Stimulated activated CD4-positive, alpha-beta T cell treated with anti-CD3 and anti-CD28 coated beads, Interleukin-2, amount 100 ng/mL, for 4 hours (primary cell): ENCODE results near the gene SRPRA.
"Not testable (repeated sequence)": the region's sequence is repeated elsewhere in the genome, so short reads cannot be mapped to it uniquely, and the experiment has no call there.

Source experiments
- DNase-seq: peaks from one replicate; pipeline ENCODE4 v3.0.0-alpha.2; 2020; ENCODE audit warnings: low read depth

Gene SRPRA

DNA sequence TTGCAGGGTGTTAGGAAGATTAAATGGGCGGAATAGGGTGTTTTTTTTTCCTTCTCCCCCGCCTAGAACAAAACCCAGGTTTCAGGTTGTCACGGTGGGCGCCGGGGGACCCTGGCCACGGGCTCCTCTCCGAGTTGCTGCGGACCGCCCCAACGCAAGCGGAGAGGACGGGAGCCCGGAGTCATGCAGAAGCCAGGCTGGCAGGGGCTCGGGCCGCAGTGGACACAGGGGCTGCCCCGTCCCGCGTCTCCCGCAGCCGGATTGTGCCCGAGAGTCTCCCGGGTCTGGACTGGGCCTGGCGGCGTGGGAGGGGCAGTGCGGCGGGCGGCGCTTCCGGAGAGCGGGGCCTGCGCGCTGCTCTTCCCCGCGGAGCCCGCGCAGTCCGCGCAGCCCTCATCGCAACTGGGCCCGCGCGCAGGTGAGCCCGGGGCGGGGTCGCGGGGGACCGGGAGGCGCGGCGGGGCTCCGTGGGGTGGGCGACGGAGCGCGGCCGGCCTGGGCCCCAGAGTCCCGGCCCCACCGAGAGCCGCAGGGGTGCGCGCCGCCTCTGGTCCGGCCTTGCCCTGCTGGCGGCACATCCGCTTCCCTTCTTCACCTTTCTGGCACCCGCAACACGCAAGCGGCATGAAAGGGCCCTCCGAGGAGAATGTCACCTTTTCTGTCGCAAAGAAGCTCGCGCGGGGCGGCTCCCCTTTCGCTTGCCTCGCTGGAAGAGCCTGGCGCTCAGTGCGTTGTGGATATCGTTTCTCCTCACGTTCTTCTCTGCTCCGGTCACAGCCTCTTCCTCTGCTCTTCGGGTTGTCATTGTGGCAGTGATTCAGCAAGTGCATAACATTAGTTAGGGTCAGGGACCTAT is 14.3 kb upstream of the SRPRA start, which contains the start of gene TIRAP:
Gene TIRAP (plus strand): TSS at position 358 of the 856 bp plus-strand sequence. CDS start 7,802 bp downstream, outside the sequence.
- DNase-seq: peak; percentile 22

GRCh38 chr11:126282361-126282735 is 13.7 kb upstream of the SRPRA start:
- no peak for DNase-seq

GRCh38 chr11:126281666-126282175 is 13.0 kb upstream of the SRPRA start:
- no peak for DNase-seq

DNA sequence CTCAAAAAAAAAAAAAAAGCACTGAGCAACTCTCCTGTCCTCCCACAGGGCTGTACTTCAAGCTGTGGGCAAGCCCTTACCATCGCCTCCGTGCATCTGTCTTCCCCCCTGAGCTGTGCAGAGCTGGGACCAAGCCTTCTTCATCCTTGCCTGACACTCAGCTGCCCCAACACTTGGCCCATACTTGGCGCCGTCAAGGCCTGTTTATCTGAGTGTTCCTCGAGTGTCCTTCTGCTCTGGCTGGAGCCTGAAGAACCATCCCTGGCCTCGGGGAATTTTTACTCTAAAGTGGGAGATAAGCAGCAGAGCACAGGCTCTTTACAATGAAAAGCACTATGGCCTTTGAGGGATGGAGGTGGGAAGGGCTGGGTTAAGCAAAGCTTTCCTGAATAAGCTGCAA is 12.6 kb upstream of the SRPRA start:
- DNase-seq: no peak

DNA sequence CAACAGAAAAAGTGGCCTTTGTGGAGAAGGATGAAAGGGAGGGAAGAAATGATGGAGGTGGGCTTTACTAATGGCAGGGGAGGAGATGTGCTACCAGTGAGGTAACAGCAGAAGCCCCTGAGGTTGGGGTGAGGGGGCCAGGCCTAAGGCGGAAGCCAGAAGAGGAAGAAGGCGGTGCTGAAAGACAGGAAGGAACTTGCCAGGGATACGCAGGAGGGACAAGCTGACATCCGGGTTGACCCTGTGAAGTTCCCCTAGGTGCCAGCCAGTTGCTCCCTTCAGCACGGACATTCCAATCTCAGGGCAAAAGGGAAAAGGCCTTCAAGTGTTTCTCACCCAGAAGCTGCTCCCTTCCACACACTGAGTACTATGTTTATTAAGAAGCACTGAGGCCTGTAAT is 11.9 kb upstream of the SRPRA start:
- DNase-seq: no peak

DNA sequence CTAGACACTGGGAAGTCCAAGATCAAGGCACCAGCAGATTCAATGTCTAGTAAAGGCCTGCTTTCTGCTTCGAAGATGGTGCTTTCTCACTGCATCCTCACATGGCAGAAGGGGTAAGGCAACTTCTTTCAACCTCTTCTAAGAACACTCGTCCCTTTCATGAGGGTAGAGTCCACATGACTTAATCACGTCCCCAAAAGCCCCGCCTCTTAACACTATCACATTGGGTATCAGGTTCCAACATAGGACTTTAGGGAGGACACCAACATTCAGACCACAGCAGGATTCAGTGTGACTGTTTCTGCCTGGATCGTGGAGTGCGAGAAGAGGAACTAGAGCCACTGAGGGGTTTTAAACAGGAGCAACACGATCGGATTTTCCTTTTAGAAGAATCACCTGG is 10.5 kb upstream of the SRPRA start:
- DNase-seq: no peak

DNA sequence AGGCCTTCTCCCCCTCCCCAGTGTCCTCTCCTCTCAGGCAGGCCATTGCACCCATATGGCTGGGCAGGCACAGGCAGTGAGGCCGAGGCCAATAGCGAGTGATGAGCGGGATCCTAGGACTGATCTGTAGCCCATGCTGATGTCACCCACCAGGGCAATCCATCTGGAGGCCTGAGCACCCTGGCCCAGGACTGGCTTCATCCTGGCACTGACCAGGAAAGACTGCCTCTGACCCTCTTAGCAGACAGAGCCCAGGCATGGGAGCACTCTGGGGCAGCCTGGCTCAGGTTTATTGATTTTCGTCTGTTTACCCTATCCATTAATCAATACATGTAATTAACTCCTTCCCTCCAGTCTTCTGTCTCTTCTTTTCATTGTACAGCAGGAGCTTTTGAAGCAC is 9.1 kb upstream of the SRPRA start:
- DNase-seq: no peak

- DNase-seq: no peak
These were observed 8.6 kb upstream of the SRPRA start for GRCh38 chr11:126277322-126277721.

GRCh38 chr11:126268361-126268707 is 361 bp downstream of the SRPRA start:
- DNase-seq: no peak

DNA sequence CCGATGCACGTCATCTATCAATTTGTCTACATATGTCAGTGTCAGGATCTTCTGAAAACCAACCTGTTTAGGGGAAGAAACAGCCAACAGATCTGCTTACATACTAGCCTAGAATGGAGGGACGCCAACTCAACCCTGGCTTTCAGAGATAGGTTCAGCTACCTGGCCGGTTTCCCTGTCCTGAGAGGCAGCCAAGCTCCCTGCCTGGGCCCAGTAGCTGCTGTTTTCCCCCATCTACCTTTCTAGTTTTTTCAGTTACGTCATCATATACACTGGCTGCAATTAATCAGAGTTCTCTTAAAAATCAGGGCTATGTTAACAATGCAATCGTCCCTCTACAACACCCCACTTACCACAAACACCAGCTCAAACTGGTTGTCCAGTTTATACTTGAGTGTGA is 1.0 kb downstream of the SRPRA start:
- DNase-seq: no peak

DNA sequence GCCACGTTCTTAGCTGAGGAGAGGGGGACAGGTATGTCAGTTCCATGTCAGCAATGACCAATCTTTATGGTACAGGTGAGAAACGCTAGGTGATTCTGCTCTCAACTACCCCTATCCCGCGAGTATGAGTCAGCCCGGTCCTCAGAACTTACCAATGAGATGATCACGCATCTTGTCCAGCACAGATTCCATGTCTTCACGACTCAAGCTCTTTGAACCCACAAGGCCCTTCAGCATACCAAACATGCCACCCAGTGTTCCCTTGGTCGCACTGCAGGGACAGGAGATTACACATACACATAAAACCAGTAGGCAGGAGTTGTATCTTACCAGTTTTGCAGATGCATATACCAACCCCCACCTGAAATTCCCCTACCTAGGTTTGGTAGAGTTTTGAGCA is 2.9 kb downstream of the SRPRA start:
- no peak for DNase-seq

DNA sequence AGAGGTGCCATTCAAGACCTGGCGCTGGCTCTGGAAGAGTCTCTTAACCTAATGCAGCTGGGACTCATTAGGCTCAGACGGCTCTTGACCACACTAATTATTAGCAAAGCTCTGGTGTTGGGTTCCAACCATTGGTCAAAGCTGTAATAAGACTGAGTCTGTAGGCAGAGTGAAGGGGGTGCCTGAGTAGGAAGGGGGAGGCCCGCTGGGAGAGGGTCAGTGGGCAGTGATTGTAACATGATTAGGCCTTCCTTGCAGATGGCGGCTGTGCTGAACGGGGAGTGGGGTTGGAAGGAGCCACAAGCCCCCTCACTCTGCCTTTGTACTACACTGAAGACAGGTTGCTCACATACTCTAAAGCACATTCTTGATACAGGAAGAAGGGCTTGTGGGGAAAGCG is 5.2 kb downstream of the SRPRA start:
- DNase-seq: no peak

DNA sequence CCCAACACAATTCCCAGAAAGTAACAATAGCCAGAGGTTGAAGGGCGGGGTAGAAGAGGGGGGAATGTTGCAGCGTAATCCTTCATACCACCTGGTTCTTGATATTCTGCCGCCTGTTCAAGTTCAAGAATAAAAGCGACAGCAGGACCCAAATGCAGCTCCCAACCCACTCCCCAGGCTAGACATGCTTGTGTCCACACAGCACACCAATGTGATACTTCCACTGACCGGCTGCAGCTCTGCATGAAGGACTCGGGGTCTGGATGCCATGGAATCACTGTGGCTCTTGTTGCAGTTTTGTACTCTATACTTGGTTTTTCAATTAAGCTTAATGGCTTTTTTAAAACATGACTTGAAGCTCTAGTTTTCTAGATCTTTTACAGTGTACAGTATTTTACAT is 6.5 kb downstream of the SRPRA start:
- DNase-seq: no peak

DNA sequence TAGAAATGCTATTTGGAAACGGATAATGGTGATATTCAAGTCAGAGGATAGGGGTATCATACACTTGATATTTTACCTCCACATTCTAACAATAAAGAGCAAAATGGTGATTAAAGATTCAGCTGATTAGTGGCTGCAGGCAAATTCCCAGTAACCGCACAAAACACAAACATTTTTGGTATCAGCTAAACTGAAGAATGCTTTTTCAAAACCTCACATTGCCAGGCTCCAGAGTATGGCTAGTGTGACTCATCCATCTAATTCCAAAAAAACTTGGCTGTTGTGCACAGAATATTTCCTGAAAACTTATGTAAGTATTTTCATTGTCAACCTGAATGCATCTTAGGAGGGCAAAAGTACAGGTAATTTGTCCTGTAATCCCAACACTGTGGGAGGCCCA is 10.9 kb downstream of the SRPRA start:
- no peak for DNase-seq

- no peak for DNase-seq
These were observed 11.6 kb downstream of the SRPRA start for GRCh38 chr11:126257144-126257543.

DNA sequence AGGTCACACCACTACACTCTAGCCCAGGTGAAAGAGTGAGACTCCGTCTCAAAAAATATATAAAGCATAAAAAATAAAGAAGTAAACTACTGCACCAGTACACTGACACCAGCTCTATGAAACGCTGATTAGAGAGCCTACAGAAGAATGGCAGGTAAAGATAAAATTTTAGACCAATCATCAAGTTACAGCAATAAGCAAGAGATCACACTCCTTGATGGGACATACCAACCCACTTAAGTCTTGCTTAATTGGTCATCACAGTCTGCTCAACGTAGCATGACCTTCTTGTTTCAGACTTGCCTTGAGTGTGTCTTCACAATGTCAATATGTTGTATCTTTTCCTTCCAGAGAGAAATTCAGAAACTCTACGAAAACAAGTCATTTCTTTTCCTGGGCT is 12.5 kb downstream of the SRPRA start:
- no peak for DNase-seq

DNA sequence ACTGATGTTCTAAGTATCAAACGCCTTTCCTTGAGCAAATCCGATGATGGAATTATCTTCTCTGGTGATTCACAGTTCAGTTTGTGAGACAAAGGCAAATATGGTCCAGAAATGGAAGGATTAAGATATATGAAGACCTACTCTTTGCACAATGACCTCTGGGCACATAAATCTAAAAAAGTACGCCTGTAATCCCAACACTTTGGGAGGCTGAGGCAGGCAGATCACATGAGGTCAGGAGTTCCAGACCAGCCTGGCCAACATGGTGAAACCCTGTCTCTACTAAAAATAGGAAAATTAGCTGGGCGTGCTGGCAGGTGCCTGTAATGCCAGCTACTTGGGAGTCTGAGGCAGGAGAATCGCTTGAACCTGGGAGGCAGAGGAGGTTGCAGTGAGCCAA is 13.2 kb downstream of the SRPRA start:
- DNase-seq: not testable (repeated sequence)

DNA sequence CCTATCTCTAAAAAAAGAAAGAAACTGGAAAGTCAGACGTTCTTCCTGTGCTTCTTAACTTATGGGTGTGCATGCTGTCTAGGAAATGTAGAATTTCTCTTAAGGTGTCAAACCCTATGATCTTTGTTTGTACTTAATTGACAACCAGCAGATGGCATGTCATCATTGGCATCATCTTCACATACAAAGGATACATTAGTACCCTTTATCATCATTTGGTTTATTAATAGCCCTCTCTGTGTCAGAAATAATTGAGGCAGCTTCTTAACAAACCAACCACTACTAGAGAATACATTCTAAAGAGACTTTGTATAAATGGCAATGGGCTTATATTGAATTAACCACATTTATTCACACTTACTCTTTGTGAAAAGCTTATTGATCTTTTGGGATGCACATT is 13.9 kb downstream of the SRPRA start:
- no peak for DNase-seq

GRCh38 chr11:126253265-126253664 is 15.4 kb downstream of the SRPRA start:
- DNase-seq: no peak

GRCh38 chr11:126246636-126247035 is 22.1 kb downstream of the SRPRA start:
- no peak for DNase-seq

DNA sequence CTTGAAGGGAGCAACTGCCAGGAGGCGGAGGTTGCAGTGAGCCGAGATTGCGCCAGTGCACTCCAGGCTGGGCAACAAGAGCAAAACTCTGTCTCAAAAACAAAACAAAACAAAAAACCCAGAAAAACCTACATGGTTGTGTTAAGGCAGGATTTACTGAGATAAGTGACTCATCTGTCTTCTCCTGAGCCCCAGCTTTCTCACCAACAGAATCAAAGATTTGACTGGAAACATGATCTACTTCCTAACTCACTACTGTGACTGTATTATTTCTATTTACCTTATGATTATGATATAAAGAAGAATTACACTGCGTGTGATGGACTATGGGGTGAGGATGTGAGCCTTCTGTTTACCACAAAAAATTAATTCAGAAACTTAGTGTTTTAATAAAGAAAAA is 35.3 kb downstream of the SRPRA start:
- no peak for DNase-seq

DNA sequence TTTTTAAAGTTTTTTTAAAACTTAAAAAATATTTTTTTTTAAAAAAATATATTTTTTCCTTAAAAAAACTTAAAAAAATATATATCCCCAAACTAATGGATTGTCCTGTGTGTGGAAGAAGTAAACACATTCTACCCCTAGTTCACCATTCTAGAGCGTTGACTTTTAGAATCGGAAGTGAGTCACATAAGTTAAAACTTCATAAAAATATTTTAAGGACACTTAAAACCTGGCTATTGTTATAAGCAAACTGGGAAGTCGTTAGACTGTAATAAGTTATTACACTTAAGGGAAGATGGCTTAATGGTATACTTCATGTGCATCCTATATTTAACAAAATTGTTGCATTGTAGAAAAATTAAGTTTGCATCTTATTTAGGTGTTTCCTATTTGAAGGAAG is 36.0 kb downstream of the SRPRA start:
- DNase-seq: no peak

- DNase-seq: no peak
These were observed 36.8 kb downstream of the SRPRA start for GRCh38 chr11:126231725-126232459.
